ENCODE results near the gene LRIF1. TPM values are rescaled to one million over a fixed set of nuclear protein-coding genes. Genes with fewer than 3 reads are reported as not detected.

Gene LRIF1
- 7.0 and 8.2 TPM in 2 replicates for total RNA-seq (2014; rRNA removed; shearing (Covaris generic))

DNA sequence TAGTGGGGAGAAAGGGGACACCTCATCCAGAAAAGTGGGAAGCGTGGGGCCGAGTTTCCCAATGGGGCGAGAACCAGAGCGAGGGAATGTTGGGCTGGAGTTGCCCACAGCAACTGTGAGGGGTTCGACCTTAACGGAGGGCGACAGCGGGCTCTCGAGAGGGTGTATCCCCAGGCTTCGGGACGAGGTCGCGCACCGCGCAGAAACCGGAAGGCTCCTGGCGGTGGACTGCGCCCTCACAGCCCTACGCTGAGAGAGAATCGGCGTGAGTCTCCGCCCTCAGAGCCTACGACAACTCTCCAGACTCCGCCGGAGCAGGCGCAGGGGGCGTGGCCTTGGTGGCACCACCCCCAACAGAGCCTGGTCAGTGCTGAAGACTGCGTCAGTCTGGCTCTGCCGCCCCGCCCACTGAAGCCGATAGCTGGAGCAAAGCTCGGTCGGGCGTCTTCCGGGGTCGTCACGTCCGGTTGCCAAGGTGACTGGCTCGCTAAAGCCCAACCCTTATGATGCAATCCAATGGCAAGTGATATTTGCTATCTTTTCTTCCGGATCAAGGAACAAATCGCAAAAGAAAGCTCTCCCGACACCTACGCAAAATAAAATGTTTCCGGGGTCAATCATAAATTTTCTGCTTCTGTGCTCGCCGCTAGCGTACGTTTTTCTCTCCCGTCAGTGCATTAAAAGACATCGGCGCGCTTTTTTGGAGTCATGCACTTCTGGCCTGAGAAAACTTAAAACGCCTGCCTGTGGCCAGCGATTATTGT is at the start of gene LRIF1:
LRIF1 (minus strand) TSS at position 232 of the 764 bp plus-strand sequence. CDS start 234 bp downstream, outside the sequence.

Other genes with a start within 250 kb of the LRIF1 start
- not detected in 2 replicates for gene CD53, start 90.8 kb downstream of the LRIF1 start, total RNA-seq (2014; rRNA removed; shearing (Covaris generic))
- 16.9 and 18.6 TPM in 2 replicates for gene DRAM2, start 176.2 kb upstream of the LRIF1 start, total RNA-seq (2014; rRNA removed; shearing (Covaris generic))
- gene CEPT1, start 176.3 kb upstream of the LRIF1 start, total RNA-seq (2014; rRNA removed; shearing (Covaris generic)): 14.5 and 20.1 TPM in 2 replicates
- gene DENND2D, start 236.7 kb upstream of the LRIF1 start, total RNA-seq (2014; rRNA removed; shearing (Covaris generic)): not detected in 2 replicates

Measured in A375 (cell line).